Activated CD8-positive, alpha-beta memory T cell treated with anti-CD3 and anti-CD28 coated beads, Interleukin-2, amount 50 U/mL, for 1 hour (primary cell): ENCODE measurements around the gene RAB21.
A peak's percentile ranks its signal among the peaks of the same experiment; 100 is the strongest.
"Not testable (repeated sequence)": the region's sequence is repeated elsewhere in the genome, so short reads cannot be mapped to it uniquely, and the experiment has no call there.

Experiments used
- DNase-seq: peaks from one replicate; pipeline ENCODE4 v3.0.0-alpha.2; 2020; ENCODE audit errors: extremely low read depth

Gene RAB21

DNA sequence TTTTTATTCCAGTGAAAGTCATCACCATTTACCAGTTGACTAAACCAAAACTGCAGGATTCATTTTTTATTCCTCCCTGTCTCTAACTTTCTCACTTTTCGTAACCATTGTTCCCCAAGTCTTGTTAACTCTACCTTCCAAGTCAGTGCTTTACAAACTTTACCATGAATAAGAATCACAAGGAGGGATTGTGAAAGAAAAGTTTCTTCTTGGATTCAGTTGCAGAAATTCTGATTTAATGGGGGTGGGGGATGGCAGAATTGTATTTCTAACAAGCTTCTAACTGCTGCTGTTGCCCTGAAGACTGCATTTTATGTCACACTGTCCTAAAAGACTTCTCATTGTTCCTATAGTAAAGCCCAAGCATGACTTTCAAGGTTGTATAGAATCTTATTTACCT lies 5.0 kb upstream of the RAB21 start:
- DNase-seq, result no peak

DNA sequence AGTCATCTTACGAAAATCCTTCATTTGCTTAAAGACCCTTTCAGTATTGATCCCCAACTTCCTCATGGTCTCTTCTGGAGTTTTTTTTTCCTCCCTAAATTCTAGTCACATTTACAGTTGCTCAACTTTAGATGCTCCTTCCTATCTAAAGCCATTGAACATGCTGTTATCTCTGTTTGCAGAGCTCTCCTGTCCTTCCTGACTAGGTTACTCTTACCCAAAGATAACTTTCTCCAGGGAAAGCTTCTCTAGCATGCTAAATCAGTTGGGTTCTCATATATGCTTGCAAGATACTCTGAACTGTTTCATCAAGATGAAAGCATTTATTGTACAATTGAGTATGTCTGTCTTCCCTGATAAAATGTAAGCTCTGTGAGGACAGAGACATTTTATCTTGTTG lies 1.8 kb upstream of the RAB21 start:
- DNase-seq, result no peak

DNA sequence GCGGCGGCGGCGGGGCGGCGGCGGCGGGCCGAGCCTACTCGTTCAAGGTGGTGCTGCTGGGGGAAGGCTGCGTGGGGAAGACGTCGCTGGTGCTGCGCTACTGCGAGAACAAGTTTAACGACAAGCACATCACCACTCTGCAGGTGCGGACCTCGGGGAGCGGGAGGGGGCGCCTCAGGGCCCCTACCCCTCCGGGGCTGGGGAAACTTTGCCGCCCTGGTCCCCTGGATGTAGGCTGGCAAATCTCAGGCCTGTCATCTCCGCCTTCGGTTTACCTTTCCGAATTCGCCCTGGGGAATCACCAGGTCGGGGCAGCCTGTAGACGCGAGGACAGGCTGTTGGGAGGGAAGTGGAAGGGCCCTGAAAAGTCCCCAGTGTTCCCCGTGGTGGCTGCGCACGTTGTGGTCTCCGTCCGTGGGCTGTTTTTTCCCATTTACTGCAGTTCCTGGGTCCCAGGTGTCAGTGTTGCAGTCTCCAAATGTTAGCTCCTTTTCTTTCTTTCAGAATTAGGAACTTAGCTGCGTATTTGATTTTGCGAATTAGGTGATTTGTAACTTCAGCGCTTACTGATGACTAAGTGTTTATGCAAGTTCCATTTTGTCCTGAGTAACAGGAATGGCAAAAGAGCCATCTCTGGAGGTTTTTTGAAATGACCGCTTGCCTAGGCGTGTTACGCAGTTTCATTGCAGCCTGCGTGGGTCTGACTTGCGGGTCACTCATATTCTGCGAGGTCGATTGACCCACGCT lies 656 bp downstream of the RAB21 start:
- DNase-seq, result peak; percentile 28

DNA sequence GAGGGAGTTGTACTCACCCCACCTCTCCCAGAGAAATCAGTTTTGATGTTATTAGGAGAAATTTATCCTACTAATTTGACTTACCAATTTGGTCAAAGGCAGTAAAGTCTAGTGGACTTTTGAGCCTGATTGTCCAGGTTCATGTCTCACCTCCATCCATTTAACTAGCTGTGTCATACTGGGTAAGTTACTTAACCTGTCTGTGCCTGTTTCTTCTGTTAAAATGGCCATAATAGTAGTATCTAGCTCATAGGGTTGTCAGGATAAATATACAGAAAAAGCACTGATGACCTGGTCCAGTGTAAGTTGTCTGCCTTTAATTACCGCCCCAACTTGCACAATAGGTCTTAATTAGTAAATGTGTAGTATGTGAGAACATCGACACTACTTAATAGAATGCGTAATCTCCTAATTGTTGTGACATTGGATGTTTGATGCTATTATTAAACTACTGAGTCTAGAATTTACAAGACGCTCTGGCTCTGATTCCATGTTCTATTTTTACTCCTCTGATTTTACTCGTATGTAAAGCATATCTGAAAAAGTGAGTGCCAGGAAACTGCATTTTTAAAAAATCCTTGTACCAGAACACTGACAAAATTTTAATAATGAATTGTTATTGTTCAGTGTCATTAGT lies 1.5 kb downstream of the RAB21 start:
- no peak for DNase-seq

DNA sequence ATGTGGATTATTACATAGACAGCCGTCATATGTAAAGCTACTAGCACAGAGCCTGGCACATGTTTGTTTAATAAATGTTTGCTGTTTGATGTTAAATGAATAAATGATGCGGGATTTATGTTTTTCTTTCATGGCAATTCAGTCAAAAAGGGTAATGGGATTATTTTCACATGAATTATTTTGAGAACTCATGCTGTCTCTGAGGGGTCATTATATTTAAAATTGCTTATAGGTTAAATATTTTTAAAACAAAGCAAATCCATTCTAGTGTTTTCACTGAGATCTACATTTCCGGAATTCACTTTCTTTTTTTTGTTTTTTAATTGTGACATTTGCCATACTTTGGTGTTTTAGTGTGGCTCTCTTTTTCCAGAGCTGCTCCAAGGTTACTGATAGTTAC lies 5.3 kb downstream of the RAB21 start:
- DNase-seq, result no peak

DNA sequence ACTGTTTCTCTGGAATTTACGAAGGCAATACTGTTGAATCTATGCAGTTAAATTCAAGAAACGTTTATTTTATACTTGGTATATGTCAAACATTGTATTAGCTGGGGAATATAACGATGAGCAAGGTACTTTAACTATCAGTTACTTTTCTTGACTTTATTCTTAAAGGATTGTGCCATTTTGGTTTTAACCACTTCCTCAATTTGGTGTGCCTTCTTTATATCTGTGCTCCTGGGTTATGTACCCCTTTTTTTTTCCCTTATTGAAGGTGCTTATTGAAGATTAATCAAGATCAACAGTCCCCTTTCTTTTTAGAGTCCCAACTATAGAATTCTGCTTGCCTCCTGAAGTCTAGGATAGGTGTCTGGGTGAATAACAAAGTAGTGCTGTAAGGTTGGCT lies 5.8 kb downstream of the RAB21 start:
- DNase-seq, result no peak

DNA sequence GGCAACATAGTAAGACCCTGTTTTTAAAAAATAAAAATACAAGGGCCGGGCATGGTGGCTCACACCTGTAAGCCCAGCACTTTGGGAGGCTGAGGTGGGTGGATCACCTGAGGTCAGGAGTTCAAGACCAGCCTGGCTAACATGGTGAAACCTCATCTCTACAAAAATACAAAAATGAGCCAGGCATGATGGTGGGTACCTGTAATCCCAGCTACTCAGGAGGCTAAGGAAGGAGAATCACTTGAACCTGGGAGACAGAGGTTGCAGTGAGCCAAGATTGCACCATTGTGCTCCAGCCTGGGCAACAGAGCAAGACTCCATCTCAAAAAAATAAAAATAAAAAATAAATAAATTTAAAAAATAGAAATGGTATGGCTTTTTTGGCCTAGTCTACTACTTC lies 6.7 kb downstream of the RAB21 start:
- DNase-seq, result not testable (repeated sequence)

DNA sequence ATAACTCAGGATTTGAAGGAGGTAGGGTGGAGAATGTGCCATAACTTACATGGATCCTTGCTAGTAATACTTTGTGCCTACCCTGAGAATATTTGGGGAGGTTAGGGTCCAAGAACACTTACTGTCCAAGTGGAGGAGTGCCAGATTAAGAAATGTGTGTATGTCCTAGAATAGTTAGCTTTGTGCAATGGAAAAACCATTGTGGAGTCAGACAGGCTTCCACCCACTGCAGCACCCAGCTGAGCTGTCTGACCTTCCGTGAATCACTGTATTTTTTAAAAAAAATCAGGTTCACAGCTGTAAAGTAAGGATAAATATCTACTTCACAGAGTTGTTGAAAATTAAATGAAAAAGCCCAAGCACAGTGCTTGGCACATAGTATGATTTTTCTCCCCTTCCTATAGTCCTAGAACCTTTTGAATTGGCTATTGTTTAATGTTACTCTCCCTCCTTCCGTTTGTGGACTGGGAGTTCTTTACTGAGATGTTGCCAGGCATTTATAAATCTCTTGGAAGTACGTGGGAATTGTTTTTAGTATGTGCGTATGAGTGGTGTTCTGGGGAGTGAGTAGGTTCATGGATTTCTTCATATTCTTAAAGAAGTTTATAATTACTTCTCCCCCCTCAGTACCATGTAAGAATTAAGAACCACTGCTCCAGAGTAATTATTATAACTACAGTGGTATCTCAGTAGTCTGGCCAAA lies 9.2 kb downstream of the RAB21 start:
- DNase-seq, result no peak

DNA sequence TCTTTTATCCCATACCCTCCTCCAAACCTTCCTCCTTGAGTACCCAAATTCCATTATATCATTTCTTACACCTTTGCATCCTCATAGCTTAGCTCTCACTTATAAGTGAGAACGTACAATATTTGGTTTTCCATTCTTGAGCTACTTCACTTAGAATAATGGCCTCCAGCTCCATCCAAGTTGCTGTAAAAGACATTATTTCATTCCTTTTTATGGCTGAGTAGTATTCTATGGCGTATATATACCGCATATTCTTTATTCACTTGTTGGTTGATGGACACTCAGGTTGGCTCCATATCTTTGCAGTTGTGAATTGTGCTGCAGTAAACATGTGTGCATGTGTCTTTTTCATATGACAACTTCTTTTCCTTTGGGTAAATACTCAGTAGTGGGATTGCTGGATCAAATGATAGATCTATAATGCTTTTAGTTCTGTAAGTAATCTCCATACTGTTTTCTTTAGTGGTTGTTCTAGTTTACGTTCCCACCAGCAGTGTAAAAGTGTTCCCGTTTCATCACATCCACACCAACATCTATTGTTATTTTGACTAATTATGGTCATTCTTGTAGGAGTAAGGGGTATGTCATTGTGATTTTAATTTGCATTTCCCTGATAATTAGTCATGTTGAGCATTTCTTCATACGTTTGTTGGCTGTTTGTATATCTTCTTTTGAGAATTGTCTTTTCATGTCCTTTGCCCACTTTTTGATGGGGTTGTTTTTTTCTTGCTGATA lies 10.1 kb downstream of the RAB21 start:
- no peak for DNase-seq

DNA sequence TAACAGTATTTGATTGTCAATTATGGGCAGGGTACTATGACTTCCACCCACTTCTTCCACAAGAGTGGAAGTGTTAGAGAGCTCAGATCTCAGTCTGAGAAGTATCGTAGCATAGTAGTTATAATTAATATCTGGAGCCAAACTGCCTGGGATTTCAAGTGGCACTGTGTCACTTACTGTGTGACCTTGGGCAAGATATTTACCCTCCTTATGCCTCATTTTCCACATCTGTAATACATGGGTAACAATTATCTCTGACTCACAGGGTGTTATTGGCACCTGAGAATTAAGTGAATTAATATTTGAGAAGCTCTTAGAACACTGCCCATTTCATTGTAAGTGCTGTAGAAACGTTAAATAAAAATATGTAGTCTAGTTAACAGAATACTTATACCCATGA lies 11.5 kb downstream of the RAB21 start:
- DNase-seq, result no peak

DNA sequence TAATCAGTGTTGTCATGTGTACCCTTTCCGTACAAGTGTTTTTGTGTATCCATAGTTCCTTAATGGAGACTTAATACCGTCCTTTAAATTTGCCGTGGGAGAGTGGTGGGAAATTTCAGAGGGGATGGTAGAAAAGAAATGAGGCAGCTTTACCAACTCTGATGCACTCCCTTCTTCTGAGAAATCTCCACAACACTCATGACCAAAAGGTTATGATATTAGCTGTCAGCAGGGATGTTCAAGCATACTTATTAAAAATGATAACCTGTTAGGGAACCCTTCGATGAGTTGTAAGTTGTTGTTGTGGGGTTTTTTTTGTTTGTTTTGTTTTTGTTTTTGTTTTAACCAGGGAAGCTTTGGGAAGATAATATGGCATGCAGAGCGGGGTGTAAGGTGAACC lies 12.5 kb downstream of the RAB21 start:
- no peak for DNase-seq

DNA sequence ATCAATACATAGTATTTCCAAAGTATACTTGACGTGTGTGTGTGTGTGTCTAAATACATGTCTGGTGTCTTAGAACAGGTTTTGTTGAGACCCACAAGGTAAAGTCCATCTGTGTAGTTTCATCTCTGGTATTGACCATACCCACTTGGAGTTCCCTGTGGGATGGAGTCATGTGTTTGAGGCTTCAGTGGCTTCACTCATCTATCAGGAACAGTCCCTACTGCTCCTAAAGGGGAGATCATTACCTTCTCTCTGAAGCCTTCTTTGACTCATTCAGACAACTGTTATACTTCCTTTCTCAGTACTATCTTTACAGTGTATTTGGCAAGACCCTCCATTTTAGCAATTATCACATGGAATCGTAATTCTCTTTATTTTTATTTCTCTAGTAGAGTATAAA lies 14.2 kb downstream of the RAB21 start:
- DNase-seq, result no peak

DNA sequence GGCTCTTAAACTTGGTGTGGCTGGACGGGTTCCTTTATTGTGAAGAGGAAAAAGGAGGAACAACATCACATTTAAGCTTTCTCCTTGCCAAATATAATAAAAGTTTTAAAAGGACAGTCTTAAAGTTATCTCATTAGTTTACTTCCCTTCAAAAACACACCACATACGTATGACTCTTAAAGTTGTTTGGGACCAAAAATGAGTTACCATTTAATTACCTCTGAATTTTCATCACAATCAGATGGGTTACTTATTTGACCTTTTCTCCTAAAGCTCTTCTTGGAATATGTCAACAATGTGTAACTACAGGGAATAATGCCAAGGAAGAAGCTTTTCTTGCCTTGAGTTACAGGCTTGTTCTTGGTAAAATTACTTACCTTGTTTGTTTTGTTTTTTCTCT lies 16.4 kb downstream of the RAB21 start:
- DNase-seq, result no peak

DNA sequence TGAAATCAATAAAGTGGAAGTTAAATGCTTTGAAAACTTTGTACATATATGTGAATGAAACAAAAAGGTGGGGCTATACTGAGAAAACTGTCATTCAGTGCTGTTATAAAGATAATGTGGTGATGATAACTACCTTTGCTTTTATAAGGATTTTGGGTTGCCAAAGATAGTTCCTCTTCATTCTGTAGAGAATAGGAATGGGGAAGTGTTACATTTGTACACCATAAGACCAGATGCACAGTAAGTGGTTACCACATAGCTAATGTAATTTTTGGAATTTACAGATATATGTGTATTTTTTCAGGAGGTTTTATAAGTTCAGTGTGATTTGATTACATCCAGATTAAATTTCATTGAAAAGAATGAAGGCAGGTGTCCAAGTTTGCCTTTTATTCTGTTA lies 18.1 kb downstream of the RAB21 start:
- DNase-seq, result no peak

DNA sequence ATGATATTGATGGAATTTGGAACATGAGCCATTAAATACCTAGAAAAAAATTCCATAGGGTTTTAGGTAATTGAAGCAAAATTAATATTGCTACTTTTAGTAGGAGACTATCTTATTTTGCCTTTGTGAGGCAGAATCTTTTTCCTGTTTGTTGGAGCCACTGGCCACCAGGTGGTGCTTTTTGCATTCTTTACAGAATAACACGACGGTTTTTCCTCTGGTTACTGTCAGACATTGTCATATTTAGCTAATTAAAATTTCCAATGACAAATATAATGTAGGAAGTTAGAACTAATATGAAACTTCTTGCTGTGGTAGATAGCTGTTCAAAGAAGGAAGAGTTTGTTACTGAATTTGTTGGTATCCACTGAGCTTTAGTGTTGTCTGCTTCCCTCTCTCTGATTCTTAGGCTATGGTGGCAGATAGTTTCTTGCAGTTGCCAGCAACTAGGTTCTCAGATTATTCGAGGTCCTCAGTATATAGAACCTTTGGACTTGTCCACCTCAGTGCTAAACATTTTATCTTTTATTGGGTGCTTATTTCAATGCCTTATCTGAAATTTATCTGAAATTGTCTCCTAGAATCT lies 25.7 kb downstream of the RAB21 start:
- DNase-seq, result no peak

DNA sequence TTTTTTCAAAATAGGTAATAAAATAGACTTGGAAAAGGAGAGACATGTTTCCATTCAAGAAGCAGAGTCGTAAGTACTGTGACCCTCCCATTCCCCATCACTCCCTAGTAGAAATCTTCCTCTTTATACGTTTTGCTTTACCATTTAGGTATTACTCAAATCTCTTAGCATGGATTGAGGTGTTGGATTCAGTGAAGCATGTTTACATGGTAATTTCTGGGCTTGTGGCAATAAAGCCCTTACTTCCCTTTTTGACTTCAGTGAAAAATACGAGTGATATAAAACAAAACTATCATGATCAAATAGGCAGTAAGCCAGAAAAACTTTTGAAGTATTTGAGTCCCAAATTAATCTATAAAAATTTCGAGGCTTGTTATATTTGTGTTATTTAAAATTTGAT lies 27.4 kb downstream of the RAB21 start:
- DNase-seq, result no peak

DNA sequence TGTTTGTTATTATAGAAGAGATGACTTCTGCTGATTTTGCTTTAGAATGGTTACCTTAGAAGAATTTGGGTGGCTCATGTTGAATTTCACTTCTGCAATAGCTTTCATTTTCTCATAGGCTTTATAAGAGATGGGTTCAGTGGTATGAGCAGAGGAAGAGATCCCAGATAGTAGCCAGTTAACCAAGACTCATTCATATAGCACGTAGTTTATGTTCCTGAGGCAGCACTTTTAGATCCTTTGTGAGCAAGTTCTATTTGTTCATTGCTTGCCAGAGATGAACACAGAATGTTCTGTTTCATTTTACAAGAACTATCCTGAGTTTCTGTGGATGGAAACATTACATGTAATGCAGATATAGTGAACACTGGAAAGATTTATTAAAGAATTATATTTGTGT lies 32.2 kb downstream of the RAB21 start:
- no peak for DNase-seq

DNA sequence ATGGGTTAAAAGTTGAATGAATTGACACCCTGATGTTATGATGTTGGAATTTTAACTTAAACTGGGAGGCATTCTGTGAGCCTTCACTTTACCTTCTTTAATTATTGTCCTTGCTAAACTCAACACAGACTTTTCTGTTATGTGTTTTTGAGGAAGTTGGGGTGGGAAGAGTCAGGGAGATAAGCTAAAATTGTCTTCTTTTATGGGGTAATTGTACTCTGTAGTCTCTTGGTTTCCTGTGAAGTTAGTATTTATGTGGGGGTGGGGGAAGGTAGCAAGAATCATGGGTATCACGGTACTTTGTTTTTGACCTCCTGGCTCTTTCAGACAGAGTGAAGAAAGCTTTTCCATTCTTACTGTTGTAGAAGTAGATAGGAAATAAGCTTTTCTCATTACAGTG lies 32.9 kb downstream of the RAB21 start:
- DNase-seq, result no peak

DNA sequence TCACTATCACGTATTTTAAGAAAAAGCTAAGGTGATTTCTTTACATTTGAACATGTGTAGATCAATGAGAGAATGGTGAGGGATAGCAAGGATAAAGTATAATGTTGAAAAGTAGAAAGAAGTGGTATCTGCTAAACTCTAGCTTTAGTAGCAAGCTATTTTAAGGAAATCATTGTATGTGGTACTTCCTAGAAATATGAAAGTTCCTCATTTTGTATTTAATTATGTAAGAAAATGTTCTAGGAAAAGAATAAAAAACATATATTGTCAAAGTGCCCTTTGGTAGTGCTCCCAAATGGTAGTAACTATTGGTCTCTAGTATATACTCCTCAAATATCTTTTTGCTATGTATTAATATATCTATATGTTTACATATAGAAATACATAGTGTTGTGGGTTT lies 35.7 kb downstream of the RAB21 start:
- no peak for DNase-seq

DNA sequence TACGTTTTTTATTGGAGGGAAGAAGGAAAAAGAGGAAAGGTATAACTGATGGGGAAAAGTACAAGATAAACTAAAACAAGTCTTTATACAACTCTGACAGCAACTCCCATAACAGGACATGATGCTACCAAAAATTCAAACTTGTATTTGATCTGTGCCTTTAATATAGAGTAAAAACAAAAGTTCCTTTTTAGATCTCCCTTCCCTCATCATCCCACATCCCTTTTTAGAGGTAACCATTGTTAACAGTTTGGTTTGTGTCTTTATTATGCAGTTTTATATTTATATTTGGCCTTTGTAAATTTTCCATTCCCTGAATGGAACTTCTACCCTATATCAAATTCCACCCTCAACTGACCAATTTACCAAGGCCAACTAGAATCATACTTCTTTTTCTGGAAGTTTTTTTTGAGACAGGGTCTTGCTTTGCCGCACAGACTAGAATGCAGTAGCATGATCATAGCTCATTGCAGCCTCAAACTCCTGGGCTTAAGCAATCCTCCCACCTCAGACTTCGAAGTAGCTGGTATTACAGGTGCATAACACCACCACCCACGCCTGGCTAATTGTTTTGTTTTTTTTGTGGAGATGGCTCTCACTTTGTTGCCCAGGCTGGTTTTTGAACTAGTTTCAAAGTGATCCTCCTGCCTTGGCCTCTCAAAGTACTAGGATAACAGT lies 36.9 kb downstream of the RAB21 start:
- no peak for DNase-seq

DNA sequence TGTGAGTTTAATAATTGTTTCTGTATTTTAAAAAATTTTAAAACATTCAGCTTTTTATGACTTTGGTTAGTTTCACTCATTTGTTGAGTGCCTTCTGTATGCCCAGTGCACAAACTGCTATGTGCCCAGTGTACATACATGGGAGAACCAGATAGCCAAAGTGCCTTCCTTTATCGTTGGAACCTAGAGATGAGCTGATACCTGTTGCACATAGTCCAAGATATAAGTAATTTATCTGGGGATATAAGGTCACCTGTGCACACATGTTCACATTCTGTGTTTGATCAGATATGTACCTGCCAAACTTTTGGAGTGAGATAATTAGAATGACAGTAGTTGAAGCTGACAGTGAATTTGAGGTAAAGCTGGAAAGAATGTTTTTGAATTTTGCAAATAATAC lies 37.9 kb downstream of the RAB21 start:
- DNase-seq, result no peak

DNA sequence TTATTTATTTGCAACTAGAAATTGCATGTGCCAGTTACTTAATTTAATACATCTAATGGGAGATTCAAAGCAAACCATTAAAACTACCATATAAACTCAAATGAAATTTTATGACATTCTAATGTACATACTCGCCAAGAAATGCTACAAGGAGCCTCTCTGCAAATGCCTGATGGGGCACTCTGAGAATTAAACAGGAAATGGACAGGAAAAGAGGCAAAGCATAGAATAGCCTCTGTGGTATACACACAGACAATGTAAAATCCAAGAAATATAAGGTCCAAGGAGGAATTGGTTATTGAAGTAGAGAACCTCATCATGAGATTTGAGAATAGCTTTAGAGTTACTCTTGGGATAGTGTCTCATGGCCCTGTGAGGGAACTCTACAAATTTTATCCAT lies 41.2 kb downstream of the RAB21 start:
- DNase-seq, result no peak
